GM18907 (cell line): ENCODE measurements around the gene FKBP1A.

Experiments
- ATAC-seq: cut with Tn5 transposase; IDR thresholded peaks from one replicate; pipeline ENCODE4 v1.9.1; 2021; ENCODE audit warnings: mild to moderate bottlenecking, moderate library complexity; ENCODE audit not compliant: unreplicated experiment

The FKBP1A gene

GRCh38 chr20:1388253-1388652 lies 4.6 kb downstream of the FKBP1A start:
- no peak for ATAC-seq

- ATAC-seq: no peak
These were observed 6.5 kb downstream of the FKBP1A start for GRCh38 chr20:1386323-1386722.

- ATAC-seq: no peak
These were observed 9.0 kb downstream of the FKBP1A start for GRCh38 chr20:1383623-1384404.

- ATAC-seq: no peak
These were observed 10.2 kb downstream of the FKBP1A start for GRCh38 chr20:1382670-1383069.

GRCh38 chr20:1381753-1382591 lies 10.9 kb downstream of the FKBP1A start:
- ATAC-seq: no peak

GRCh38 chr20:1378735-1379125 lies 14.1 kb downstream of the FKBP1A start:
- ATAC-seq: no peak

GRCh38 chr20:1377984-1378734 lies 14.7 kb downstream of the FKBP1A start:
- no peak for ATAC-seq

- ATAC-seq: no peak
These were observed 15.4 kb downstream of the FKBP1A start for GRCh38 chr20:1377341-1377871.

- ATAC-seq: no peak
These were observed 16.2 kb downstream of the FKBP1A start for GRCh38 chr20:1376408-1377270.

GRCh38 chr20:1376007-1376406 lies 16.8 kb downstream of the FKBP1A start:
- no peak for ATAC-seq

GRCh38 chr20:1375515-1375914 lies 17.3 kb downstream of the FKBP1A start:
- ATAC-seq: no peak

GRCh38 chr20:1374246-1374645 lies 18.6 kb downstream of the FKBP1A start:
- no peak for ATAC-seq

- no peak for ATAC-seq
These were observed 19.2 kb downstream of the FKBP1A start for GRCh38 chr20:1373614-1374013.

GRCh38 chr20:1373036-1373435 lies 19.8 kb downstream of the FKBP1A start:
- no peak for ATAC-seq

GRCh38 chr20:1371830-1372539 lies 20.9 kb downstream of the FKBP1A start:
- no peak for ATAC-seq

- ATAC-seq: no peak
These were observed 21.6 kb downstream of the FKBP1A start for GRCh38 chr20:1371202-1371782.

GRCh38 chr20:1370548-1371110 lies 22.2 kb downstream of the FKBP1A start:
- ATAC-seq: no peak

GRCh38 chr20:1369970-1370369 lies 22.9 kb downstream of the FKBP1A start:
- no peak for ATAC-seq
